22Rv1 (cell line): ENCODE results near the gene GSTA4.

ENCODE experiments used
- CTCF ChIP-seq: fragments of 450-650 bp; IDR thresholded peaks from 2 replicates; pipeline ENCODE4 v1.5.1; 2017; ENCODE audit warnings: mild to moderate bottlenecking
- ZFX ChIP-seq: fragments of 450-650 bp; IDR thresholded peaks from 2 replicates; pipeline ENCODE4 v1.6.1; 2017; ENCODE audit warnings: antibody characterized with exemption, borderline replicate concordance

DNA sequence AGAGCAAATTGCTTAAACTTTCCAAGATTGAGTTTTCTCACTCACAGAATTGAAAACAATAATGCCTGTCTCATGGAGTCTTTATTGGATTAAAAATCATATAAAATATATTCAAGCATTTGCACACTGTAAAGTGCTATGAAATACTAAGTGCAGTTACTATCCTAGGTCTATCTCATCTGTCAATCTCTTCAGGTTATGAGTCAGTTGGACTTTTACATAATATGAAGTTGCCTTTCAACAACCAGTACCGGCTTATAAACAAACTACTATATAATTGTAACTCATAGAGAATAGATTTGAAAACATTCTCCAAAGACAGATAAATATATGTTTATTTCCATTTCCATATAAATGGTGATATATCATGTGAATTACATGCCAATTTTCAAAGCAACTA, 20.4 kb upstream of the GSTA4 start:
- no peak for TF ChIP-seq CTCF
- no peak for TF ChIP-seq ZFX
